ENCODE data around the gene ABCG2.

- TF ChIP-seq CTCF (IDR thresholded peaks at IDR 0.05) (no peak), POLR2AphosphoS5 (IDR thresholded peaks at IDR 0.05) (no peak)
Measured at GRCh38 chr4:88070031-88070430, 88.4 kb downstream of the ABCG2 start.
